Activated CD8-positive, alpha-beta memory T cell treated with anti-CD3 and anti-CD28 coated beads, Interleukin-2, amount 50 U/mL, for 1 hour (primary cell): ENCODE data around the gene EN2.

Source experiments
- DNase-seq: peaks from one replicate; pipeline ENCODE4 v3.0.0-alpha.2; 2020; ENCODE audit errors: extremely low read depth

Gene EN2

GRCh38 chr7:155486783-155487508 is 29.0 kb downstream of the EN2 start:
- DNase-seq, result no peak

- no peak for DNase-seq
These were observed 29.9 kb downstream of the EN2 start for GRCh38 chr7:155487509-155488482.

- no peak for DNase-seq
These were observed 30.7 kb downstream of the EN2 start for GRCh38 chr7:155488483-155489127.

GRCh38 chr7:155489158-155489840 is 31.4 kb downstream of the EN2 start:
- no peak for DNase-seq

GRCh38 chr7:155489862-155490696 is 32.1 kb downstream of the EN2 start:
- DNase-seq, result no peak

GRCh38 chr7:155490697-155491628 is 33.0 kb downstream of the EN2 start:
- no peak for DNase-seq

- DNase-seq, result no peak
These were observed 33.9 kb downstream of the EN2 start for GRCh38 chr7:155491812-155492211.

GRCh38 chr7:155493744-155494538 is 36.0 kb downstream of the EN2 start:
- DNase-seq, result no peak

GRCh38 chr7:155494551-155494950 is 36.6 kb downstream of the EN2 start:
- DNase-seq, result no peak

- DNase-seq, result no peak
These were observed 37.7 kb downstream of the EN2 start for GRCh38 chr7:155495440-155496248.

- DNase-seq, result no peak
These were observed 38.5 kb downstream of the EN2 start for GRCh38 chr7:155496267-155497005.

- no peak for DNase-seq
These were observed 39.4 kb downstream of the EN2 start for GRCh38 chr7:155497149-155497901.

- DNase-seq, result no peak
These were observed 47.5 kb downstream of the EN2 start for GRCh38 chr7:155505422-155505793.

GRCh38 chr7:155506854-155507337 is 49.0 kb downstream of the EN2 start:
- DNase-seq, result no peak

- DNase-seq, result no peak
These were observed 49.6 kb downstream of the EN2 start for GRCh38 chr7:155507576-155507975.
